Psoas muscle (tissue), 8 donors: ENCODE data around the gene UBE2U. TPM values are rescaled to one million over a fixed set of nuclear protein-coding genes. Genes with fewer than 3 reads are reported as not detected.
"Not testable (repeated sequence)": the region's sequence is repeated elsewhere in the genome, so short reads cannot be mapped to it uniquely, and the experiment has no call there.

Experiments
- ATAC-seq, 4 donors: fragments of 200-7000 bp; cut with Tn5 transposase; one replicate each; pipeline ENCODE4 v1.9.1; 2020; ENCODE audit warnings: moderate library complexity in 3 of 4, mild to moderate bottlenecking in 2 of 4
- DNase-seq, 2 donors: peaks; one replicate each; pipeline ENCODE4 v3.0.0-alpha.2; 2020
- H3K27ac ChIP-seq: fragments of 200-600 bp; one replicate; pipeline ENCODE4 v1.8.0; 2022
- H3K27me3 ChIP-seq, 3 donors: fragments of 200-600 bp in 1 of 3; one replicate each; pipeline versions ENCODE4 v1.6.1 to v1.8.0; 2013 to 2022; ENCODE audit warnings: low read length in 2 of 3, mild to moderate bottlenecking in 2 of 3, moderate library complexity in 1 of 3; ENCODE audit not compliant: insufficient read depth in 3 of 3
- H3K36me3 ChIP-seq, 2 donors: fragments of 200-600 bp in 1 of 2; one replicate each; pipeline versions ENCODE4 v1.6.1 to v1.8.0; 2013 to 2022; ENCODE audit warnings: low read depth in 1 of 2, mild to moderate bottlenecking in 1 of 2, moderate library complexity in 1 of 2; ENCODE audit not compliant: insufficient read depth in 1 of 2
- H3K4me1 ChIP-seq: fragments of 200-600 bp; one replicate; pipeline ENCODE4 v1.8.0; 2022
- H3K4me3 ChIP-seq: fragments of 200-600 bp; one replicate; pipeline ENCODE4 v1.8.0; 2022; ENCODE audit warnings: mild to moderate bottlenecking
- H3K9me3 ChIP-seq: fragments of 200-600 bp; one replicate; pipeline ENCODE4 v1.8.0; 2022
- CTCF ChIP-seq: fragments of 200-600 bp; IDR thresholded peaks from one replicate; pipeline ENCODE4 v1.8.0; 2022; ENCODE audit warnings: antibody characterized with exemption
- WGBS, 3 donors: extraction: QIAGEN DNeasy Blood & Tissue Kit; methylation state at CpG; one replicate each; pipeline versions ENCODE4 v1.1.6 to v1.1.7; 2013; 5-methylcytosine and 5-hydroxymethylcytosine counted together
- intact Hi-C, 2 donors: fragments of 100-400 bp; cut with DNase I; formaldehyde crosslinking; loops; one replicate each; pipeline versions ENCODE4 v1.11.0 to v1.14.2; 2022
- polyA plus RNA-seq, 3 donors: library from polyadenylated mRNA; stranded (reverse); fragments of 200-250 nt; gene quantifications; one replicate each; pipeline ENCODE4 v1.2.3, GENCODE V29; 2013
- total RNA-seq, 4 donors: library from RNA; stranded (reverse); fragmentation: NEBNext Ultra II Directional in 2 of 4; extraction: Animal tissue kit (Norgen Biotek cat#: 25700) in 2 of 4; gene quantifications; one replicate each; pipeline versions ENCODE4 v1.2.1 to v1.2.4, GENCODE V29; 2021 to 2023
- donor health status: healthy with polysubstance abuse.
- donor health status: DM: no; HTN: no; CAD: no; lungs with moderate emphysema.
- donor health status: Bipolar disorder and iron deficiency.
- donor health status: healthy.
- donor health status: DM: yes; HTN: yes; CAD: no.
- donor health status: DM: no; HTN: no; CAD: no.
- donor health status: DM: no; HTN: no; CAD: no.
- donor health status: DM: yes; HTN: yes; CAD: no.

The UBE2U gene
- total and polyA plus RNA-seq, 7 donors = not detected

- no peak for ATAC-seq
- Histone ChIP-seq H3K9me3 (no peaks in the 10 kb centered on the region), H3K36me3 (no peaks in the 10 kb centered on the region), H3K4me1 (no peaks in the 10 kb centered on the region), H3K4me3 (no peak overlapping the region), H3K27ac (no peak overlapping the region), H3K27me3 (no peaks in the 10 kb centered on the region)
- no peak for DNase-seq
- no peak for TF ChIP-seq CTCF
- intact Hi-C loops = no loop called here
- WGBS, 3 donors = 41 to 49% (median 46%) methylated on average over 5 of the region's 5 CpGs
Measured at GRCh38 chr1:64220241-64220640, 16.8 kb downstream of the UBE2U start.

- no peaks in the 10 kb centered on the region for H3K36me3 ChIP-seq
- H3K4me1 ChIP-seq = no peaks in the 10 kb centered on the region
- no peak for ATAC-seq
- H3K9me3 ChIP-seq = no peaks in the 10 kb centered on the region
- no peak for TF ChIP-seq CTCF
- H3K27ac ChIP-seq = no peak overlapping the region
- no peaks in the 10 kb centered on the region for H3K27me3 ChIP-seq
- 72 to 75% (median 74%) methylated on average over 7 of the region's 7 CpGs for WGBS, 3 donors
- no peak for DNase-seq
- intact Hi-C loops = no loop called here
- no peak overlapping the region for H3K4me3 ChIP-seq
Measured at GRCh38 chr1:64223329-64224151, 20.1 kb downstream of the UBE2U start.

DNA sequence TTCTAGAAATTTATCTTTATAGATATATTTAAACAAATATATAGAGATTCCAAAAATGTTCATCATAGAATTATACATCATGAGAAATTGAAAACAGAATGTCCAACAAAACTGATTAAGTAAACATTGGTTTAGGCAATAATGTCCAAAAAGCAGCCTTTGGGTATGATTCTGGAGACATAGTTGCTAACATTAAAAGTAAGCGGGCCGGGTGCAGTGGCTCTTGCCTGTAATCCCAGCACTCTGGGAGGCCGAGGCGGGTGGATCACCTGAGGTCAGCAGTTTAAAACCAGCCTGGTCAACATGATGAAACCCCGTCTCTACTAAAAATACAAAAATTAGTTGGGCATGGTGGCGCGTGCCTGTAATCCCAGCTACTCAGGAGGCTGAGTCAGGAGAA lies 20.8 kb downstream of the UBE2U start:
- H3K4me1 ChIP-seq, H3K9me3 ChIP-seq, intact Hi-C loops, H3K4me3 ChIP-seq, H3K36me3 ChIP-seq, ATAC-seq, DNase-seq, H3K27ac ChIP-seq, H3K27me3 ChIP-seq: not testable (repeated sequence)
- 94 to 97% (median 96%) methylated on average over 7 of the region's 7 CpGs for WGBS, 3 donors

GRCh38 chr1:64228167-64228957 lies 24.9 kb downstream of the UBE2U start:
- H3K27me3 ChIP-seq = no peaks in the 10 kb centered on the region
- no peaks in the 10 kb centered on the region for H3K9me3 ChIP-seq
- no peaks in the 10 kb centered on the region for H3K36me3 ChIP-seq
- WGBS, 3 donors = 80 to 81% (median 80%) methylated on average over 9 to 10 of the region's 10 CpGs
- no peaks in the 10 kb centered on the region for H3K4me1 ChIP-seq
- no peak overlapping the region for H3K27ac ChIP-seq
- no peak for TF ChIP-seq CTCF
- DNase-seq (no peak), ATAC-seq (no peak)
- intact Hi-C loops = no loop called here
- H3K4me3 ChIP-seq = no peak overlapping the region

GRCh38 chr1:64229307-64229706 lies 25.9 kb downstream of the UBE2U start:
- H3K36me3 ChIP-seq = no peaks in the 10 kb centered on the region
- intact Hi-C loops = no loop called here
- no peak overlapping the region for H3K4me3 ChIP-seq
- no peaks in the 10 kb centered on the region for H3K27me3 ChIP-seq
- H3K4me1 ChIP-seq = no peaks in the 10 kb centered on the region
- WGBS, 3 donors = 78 to 82% (median 80%) methylated on average over 3 of the region's 3 CpGs
- ATAC-seq (no peak), DNase-seq (no peak)
- no peak for TF ChIP-seq CTCF
- H3K27ac ChIP-seq = no peak overlapping the region
- no peaks in the 10 kb centered on the region for H3K9me3 ChIP-seq
